ENCODE results near the gene SDHB. TPM values are rescaled to one million over a fixed set of nuclear protein-coding genes. Genes with fewer than 3 reads are reported as not detected.

The SDHB gene
- total and polyA plus RNA-seq, 10 of the 15 experiments (the other 5 are each of a cell fraction or from before 2014, with no cell fraction given), result 101 to 319 (median 188) TPM

DNA sequence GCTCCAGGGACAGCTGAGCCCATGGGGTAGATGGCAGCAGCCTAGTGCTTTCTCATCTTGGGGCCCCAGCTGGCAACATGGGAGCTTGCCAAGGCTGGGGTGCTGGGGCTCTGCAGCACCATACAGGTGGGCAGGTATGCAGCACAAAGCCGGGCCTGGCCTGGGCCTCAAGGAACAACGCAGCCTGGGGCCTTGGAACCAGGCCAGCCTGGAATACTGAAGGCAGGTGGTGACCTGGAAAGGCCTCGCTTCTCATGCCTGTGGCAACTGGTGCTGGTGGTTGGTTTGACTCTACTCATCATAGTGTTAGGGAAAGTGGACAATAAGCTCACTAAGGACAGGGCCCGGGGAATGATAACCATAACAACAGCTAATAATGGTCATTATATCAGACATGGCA is 27.0 kb upstream of the SDHB start:
- in situ Hi-C loops (cut with MboI), result no loop called here
- SMC1A ChIA-PET (ENCODE audit: uncharacterized antibody, unreplicated experiment), result interaction anchor here (1.0 to 1.7 kb wide), 3 partner anchors 19 to 31 kb away, joined by 3 to 7 read pairs (median 6); no protein-coding TSS in a partner anchor
- H3K27ac ChIP-seq (ENCODE audit: control insufficient read depth, insufficient read depth), result no peak overlapping the region
- H3K79me2 ChIP-seq (ENCODE audit: control insufficient read depth, insufficient read depth, low read length), result no peaks in the 10 kb centered on the region
- H2AFZ ChIP-seq (ENCODE audit: control insufficient read depth, low read depth, low read length), result no peak overlapping the region
- H3K4me1 ChIP-seq (ENCODE audit: control insufficient read depth, insufficient read depth, low read length), result peaks cover 14% of the 10 kb centered on the region
- H3K4me2 ChIP-seq (ENCODE audit: control insufficient read depth, insufficient read depth), result no peak overlapping the region
- no peak overlapping the region for H3K9ac ChIP-seq (ENCODE audit: control insufficient read depth, insufficient read depth, low read length)
- no peak for DNase-seq (ENCODE audit: low read depth, low spot score)
- RAD21 ChIA-PET (ENCODE audit: unreplicated experiment), result interaction anchor here (0.7 to 2.0 kb wide), 2 partner anchors 20 to 39 kb away, joined by 4 to 8 read pairs; partner anchors contain the start of gene PADI2
- intact Hi-C loops (cut with micrococcal nuclease; ENCODE audit: unreplicated experiment), result no loop called here
- CTCF ChIA-PET, result interaction anchor here (0.8 to 1.2 kb wide), 4 partner anchors 15 to 159 kb away, joined by 3 to 4 read pairs (median 4); no protein-coding TSS in a partner anchor
- no peaks in the 10 kb centered on the region for H4K20me1 ChIP-seq (ENCODE audit: control insufficient read depth, insufficient read depth)
- no peak for FAIRE-seq
- no peaks in the 10 kb centered on the region for H3K36me3 ChIP-seq (ENCODE audit: control insufficient read depth in 2 of 2, insufficient read depth in 2 of 2, low read length in 1 of 2)
- no TSS peak for BruUV-seq (replicated peaks)
- 72% methylated on average over 4 of the region's 4 CpGs for WGBS (ENCODE audit: insufficient coverage, insufficient replicate concordance, low lambda C conversion rate, missing lambda C conversion rate)
- POLR2A ChIA-PET, result interaction anchor here (0.8 to 1.6 kb wide), 5 partner anchors 13 to 40 kb away, joined by 3 to 12 read pairs (median 3); no protein-coding TSS in a partner anchor
- ATAC-seq, result no peak
- TF ChIP-seq SMAD5 (IDR thresholded peaks at IDR 0.05; ENCODE audit: low read depth) (no peak), KDM1A (IDR thresholded peaks at IDR 0.05; ENCODE audit: borderline replicate concordance) (no peak), ZNF217 (IDR thresholded peaks at IDR 0.05) (no peak), POLR2AphosphoS5 (IDR thresholded peaks at IDR 0.05; ENCODE audit: low read length) (no peak), LARP7 (IDR thresholded peaks at IDR 0.05) (no peak)
- TF ChIP-seq, protein P1, sequence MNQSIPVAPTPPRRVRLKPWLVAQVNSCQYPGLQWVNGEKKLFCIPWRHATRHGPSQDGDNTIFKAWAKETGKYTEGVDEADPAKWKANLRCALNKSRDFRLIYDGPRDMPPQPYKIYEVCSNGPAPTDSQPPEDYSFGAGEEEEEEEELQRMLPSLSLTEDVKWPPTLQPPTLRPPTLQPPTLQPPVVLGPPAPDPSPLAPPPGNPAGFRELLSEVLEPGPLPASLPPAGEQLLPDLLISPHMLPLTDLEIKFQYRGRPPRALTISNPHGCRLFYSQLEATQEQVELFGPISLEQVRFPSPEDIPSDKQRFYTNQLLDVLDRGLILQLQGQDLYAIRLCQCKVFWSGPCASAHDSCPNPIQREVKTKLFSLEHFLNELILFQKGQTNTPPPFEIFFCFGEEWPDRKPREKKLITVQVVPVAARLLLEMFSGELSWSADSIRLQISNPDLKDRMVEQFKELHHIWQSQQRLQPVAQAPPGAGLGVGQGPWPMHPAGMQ (IDR thresholded peaks at IDR 0.05; ENCODE audit: borderline replicate concordance), result no peak
- TF ChIP-seq, protein P2, sequence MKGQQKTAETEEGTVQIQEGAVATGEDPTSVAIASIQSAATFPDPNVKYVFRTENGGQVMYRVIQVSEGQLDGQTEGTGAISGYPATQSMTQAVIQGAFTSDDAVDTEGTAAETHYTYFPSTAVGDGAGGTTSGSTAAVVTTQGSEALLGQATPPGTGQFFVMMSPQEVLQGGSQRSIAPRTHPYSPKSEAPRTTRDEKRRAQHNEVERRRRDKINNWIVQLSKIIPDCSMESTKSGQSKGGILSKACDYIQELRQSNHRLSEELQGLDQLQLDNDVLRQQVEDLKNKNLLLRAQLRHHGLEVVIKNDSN (IDR thresholded peaks at IDR 0.05; ENCODE audit: borderline replicate concordance, extremely low read length, insufficient read depth, low read depth, low read length), result no peak
- 0 out of 4 replicates have a peak, but pooled peaks cover 0 to 1% of the 10 kb centered on the region in 2 experiments for H3K27me3 ChIP-seq (replicated peaks in 1 of 2; ENCODE audit: control insufficient read depth in 2 of 2, insufficient read depth in 2 of 2, low read length in 1 of 2)
- no peaks in the 10 kb centered on the region; the same call in 2 of the 3 replicates for H3K9me3 ChIP-seq (replicated peaks; ENCODE audit: control insufficient read depth, insufficient read depth, low read length)
- H3K4me3 ChIP-seq, result no peak overlapping the region

All from GM12878 (cell line).